Motor neuron (in vitro differentiated cells): ENCODE results near the gene MOB1A. TPM values are rescaled to one million over a fixed set of nuclear protein-coding genes. Genes with fewer than 3 reads are reported as not detected.
"Not testable (repeated sequence)": the region's sequence is repeated elsewhere in the genome, so short reads cannot be mapped to it uniquely, and the experiment has no call there.

Source experiments
- ATAC-seq, 8 experiments: fragments of 200-7000 bp; cut with Tn5 transposase; replicated peaks in 6 of 8; 2 replicates each; pipeline ENCODE4 v1.8.0; 2021; ENCODE audit warnings: mild to moderate bottlenecking in 8 of 8, moderate library complexity in 8 of 8
- H3K27ac ChIP-seq, 2 donors: fragments of 250-450 bp; sonication (Bioruptor Pico); 2 replicates each; pipeline ENCODE4 v1.9.0; 2021; ENCODE audit warnings: antibody characterized with exemption in 2 of 2, mild to moderate bottlenecking in 2 of 2, moderate library complexity in 1 of 2
- H3K4me1 ChIP-seq, 2 donors: fragments of 250-450 bp; sonication (Bioruptor Pico); replicated peaks in 1 of 2; 2 replicates each; pipeline ENCODE4 v1.6.1; 2021; ENCODE audit warnings: antibody characterized with exemption in 2 of 2, mild to moderate bottlenecking in 2 of 2, moderate library complexity in 1 of 2
- H3K4me3 ChIP-seq, 5 donors: fragments of 250-450 bp; sonication (Bioruptor Pico); 2 replicates each; pipeline ENCODE4 v1.9.0; 2021; ENCODE audit warnings: antibody characterized with exemption in 5 of 5, mild to moderate bottlenecking in 5 of 5, moderate library complexity in 4 of 5
- WGBS, 10 experiments: fragments of 450-650 bp; shearing (Covaris generic); methylation state at CpG; one replicate each; pipeline ENCODE4 v1.0.0; 2022; 5-methylcytosine and 5-hydroxymethylcytosine counted together
- in situ Hi-C, 9 experiments: fragments of 400-800 bp; cut with MboI; loops; one replicate each; pipeline ENCODE4 v1.15.0; 2021; ENCODE audit warnings: low sequenced_read_pairs in 9 of 9, low pct_unique_long_range_greater_than_20kb in 2 of 9; ENCODE audit not compliant: unreplicated experiment in 9 of 9
- total RNA-seq, 8 experiments: library from RNA; unstranded; fragments of 300-600 nt; gene quantifications; 2 replicates each; pipeline versions ENCODE4 v1.2.3 to v1.2.4, GENCODE V29; 2022

Gene MOB1A
- 10 to 100 TPM; 26.8 to 81.6 (median 50.8) TPM for total RNA-seq

- peak; percentile 87 to 98 (median 96) for ATAC-seq
- in situ Hi-C loops, result no loop called here
- peak within 1 kb of the TSS; percentile 81 to 92 for H3K27ac ChIP-seq
- H3K4me3 ChIP-seq, result peak within 1 kb of the TSS; percentile 62 to 90 (median 76)
- WGBS, 10 experiments, result 0 to 40% (median 0%) methylated on average over 1 to 18 of the region's 84 CpGs; no CpG with 5 or more reads in 1 of the 10 experiments
- H3K4me1 ChIP-seq, result peaks cover 4 to 14% of the 10 kb centered on the region in 2 donors
Observed at GRCh38 chr2:74178211-74179062, at the start of gene MOB1A. TSS of gene MOB1A (minus strand) at chr2:74178879. CDS start at chr2:74178674, 205 bp downstream.

- Histone ChIP-seq H3K4me1 (no peaks in the 10 kb centered on the region), H3K27ac (no peak overlapping the region), H3K4me3 (no peak overlapping the region)
- no peak for ATAC-seq
- 70 to 94% (median 80%) methylated on average over 1 to 4 of the region's 5 CpGs; no CpG with 5 or more reads in 5 of the 10 experiments for WGBS, 10 experiments
- in situ Hi-C loops, result loop anchor here in 1 of 9 experiments (25.0 kb wide), 1 partner anchor 360 kb away; no protein-coding TSS in a partner anchor
Observed at GRCh38 chr2:74227646-74228045, 49.0 kb upstream of the MOB1A start.

- Histone ChIP-seq H3K4me3 (no peak overlapping the region), H3K27ac (no peak overlapping the region), H3K4me1 (no peaks in the 10 kb centered on the region)
- peak in 4 of 8 experiments; percentile 7 to 89 (median 74) for ATAC-seq
- in situ Hi-C loops, result loop anchor here in 1 of 9 experiments (25.0 kb wide), 1 partner anchor 361 kb away; no protein-coding TSS in a partner anchor
- 57 to 100% (median 82%) methylated on average over 1 to 6 of the region's 21 CpGs; no CpG with 5 or more reads in 5 of the 10 experiments for WGBS, 10 experiments
Observed at GRCh38 chr2:74226648-74227213, 48.1 kb upstream of the MOB1A start.

GRCh38 chr2:74225698-74226459, 47.2 kb upstream of the MOB1A start:
- peak in 1 of 8 experiments; percentile 9 for ATAC-seq
- H3K4me3 ChIP-seq, result no peak overlapping the region
- 38 to 100% (median 70%) methylated on average over 1 to 3 of the region's 4 CpGs; no CpG with 5 or more reads in 1 of the 10 experiments for WGBS, 10 experiments
- in situ Hi-C loops, result loop anchor here in 1 of 9 experiments (25.0 kb wide), 1 partner anchor 361 kb away; no protein-coding TSS in a partner anchor
- no peaks in the 10 kb centered on the region for H3K4me1 ChIP-seq
- H3K27ac ChIP-seq, result no peak overlapping the region

GRCh38 chr2:74223941-74224770, 45.5 kb upstream of the MOB1A start:
- H3K4me1 ChIP-seq, result no peaks in the 10 kb centered on the region
- ATAC-seq, result no peak
- H3K4me3 ChIP-seq, result no peak overlapping the region
- no peak overlapping the region for H3K27ac ChIP-seq
- in situ Hi-C loops, result no loop called here
- 75 to 94% (median 83%) methylated on average over 2 to 6 of the region's 8 CpGs; no CpG with 5 or more reads in 2 of the 10 experiments for WGBS, 10 experiments

GRCh38 chr2:74222300-74222650, 43.6 kb upstream of the MOB1A start:
- in situ Hi-C loops, result no loop called here
- ATAC-seq, result no peak
- H3K4me1 ChIP-seq, result no peaks in the 10 kb centered on the region
- WGBS, 10 experiments, result 71 to 100% (median 95%) methylated on average over 1 to 5 of the region's 6 CpGs; no CpG with 5 or more reads in 2 of the 10 experiments
- H3K27ac ChIP-seq, result no peak overlapping the region
- no peak overlapping the region for H3K4me3 ChIP-seq

- Histone ChIP-seq H3K4me1 (no peaks in the 10 kb centered on the region), H3K4me3 (no peak overlapping the region), H3K27ac (no peak overlapping the region)
- ATAC-seq, result peak in 4 of 8 experiments; percentile 12 to 50 (median 30)
- in situ Hi-C loops, result no loop called here
- 80 to 100% (median 100%) methylated on average over 1 to 2 of the region's 6 CpGs; no CpG with 5 or more reads in 5 of the 10 experiments for WGBS, 10 experiments
Observed at GRCh38 chr2:74221604-74222299, 43.1 kb upstream of the MOB1A start.

- Histone ChIP-seq H3K4me1 (no peaks in the 10 kb centered on the region), H3K27ac (no peak overlapping the region), H3K4me3 (no peak overlapping the region)
- no peak for ATAC-seq
- WGBS, 10 experiments, result 90 to 100% (median 100%) methylated on average over 1 to 6 of the region's 6 CpGs; no CpG with 5 or more reads in 1 of the 10 experiments
- in situ Hi-C loops, result no loop called here
Observed at GRCh38 chr2:74221091-74221490, 42.4 kb upstream of the MOB1A start.

GRCh38 chr2:74219846-74220486, 41.3 kb upstream of the MOB1A start:
- in situ Hi-C loops, result no loop called here
- WGBS, 10 experiments, result 78 to 100% (median 100%) methylated on average over 1 to 3 of the region's 5 CpGs; no CpG with 5 or more reads in 1 of the 10 experiments
- no peak overlapping the region for H3K27ac ChIP-seq
- no peak for ATAC-seq
- H3K4me3 ChIP-seq, result no peak overlapping the region
- H3K4me1 ChIP-seq, result no peaks in the 10 kb centered on the region

- Histone ChIP-seq H3K4me3 (no peak overlapping the region), H3K4me1 (no peaks in the 10 kb centered on the region), H3K27ac (no peak overlapping the region)
- in situ Hi-C loops, result no loop called here
- WGBS, 10 experiments, result 86 to 100% (median 98%) methylated on average over 1 to 2 of the region's 2 CpGs; no CpG with 5 or more reads in 4 of the 10 experiments
- no peak for ATAC-seq
Observed at GRCh38 chr2:74216642-74217041, 38.0 kb upstream of the MOB1A start.

GRCh38 chr2:74215771-74216170, 37.1 kb upstream of the MOB1A start:
- in situ Hi-C loops, ATAC-seq, H3K4me3 ChIP-seq, H3K4me1 ChIP-seq, H3K27ac ChIP-seq: not testable (repeated sequence)
- WGBS, 10 experiments, result 88 to 100% (median 99%) methylated on average over 1 to 5 of the region's 6 CpGs; no CpG with 5 or more reads in 2 of the 10 experiments
